K562 (cell line): ENCODE data around the gene PMM1. TPM values are rescaled to one million over a fixed set of nuclear protein-coding genes. Genes with fewer than 3 reads are reported as not detected.

Source experiments
- MYC ChIP-seq, 2 experiments: fragments of 250-450 bp in 1 of 2; sonication (Bioruptor Pico) in 1 of 2; IDR thresholded peaks; 2 replicates each; pipeline versions ENCODE4 v1.5.1 to v1.6.1; 2012 to 2021; ENCODE audit warnings: low read depth in 2 of 2, borderline replicate concordance in 1 of 2, improper control_type of control experiment in 1 of 2, low read length in 1 of 2, mild to moderate bottlenecking in 1 of 2, moderate library complexity in 1 of 2
- POLR2A ChIP-seq: fragments of 450-650 bp; conservative IDR thresholded peaks from 2 replicates; pipeline ENCODE4 v1.6.1; 2016
- RUNX1 ChIP-seq: sonication (generic); IDR thresholded peaks from 2 replicates; pipeline ENCODE4 v1.6.1; 2016; ENCODE audit warnings: antibody characterized with exemption, low read depth
- TAF15 ChIP-seq: fragments of 200-400 bp; formaldehyde crosslinking; IDR thresholded peaks from 2 replicates; pipeline ENCODE4 v1.6.1; 2017; ENCODE audit warnings: mild to moderate bottlenecking, low read depth, low read length, moderate library complexity
- ZBTB17 ChIP-seq: fragments of 450-650 bp; formaldehyde crosslinking; IDR thresholded peaks from 2 replicates; pipeline ENCODE4 v1.4.0; 2020; ENCODE audit warnings: mild to moderate bottlenecking
- ZNF253 ChIP-seq: fragments of 250-450 bp; sonication (Bioruptor Pico); conservative IDR thresholded peaks from 2 replicates; pipeline ENCODE4 v1.6.1; 2021; ENCODE audit warnings: mild to moderate bottlenecking
- polyA plus RNA-seq, 8 experiments: library from polyadenylated mRNA; depleted of rRNA in 4 of 8; stranded (reverse) in 5 of 8; unstranded in 3 of 8; fragments of >200 nt; fragmentation: Nextera tagmentation in 2 of 8; fragmentation: Illumina TruSeq in 1 of 8; extraction: Ambion mirVana in 2 of 8; extraction: Trizol in 1 of 8; gene quantifications; 2 replicates each; pipeline versions ENCODE4 v1.2.1 to v1.2.3, GENCODE V29; 2011 to 2014; ENCODE audit warnings: inconsistent platforms in 1 of 8, missing spikeins in 1 of 8
- total RNA-seq, 7 experiments: library from RNA; depleted of rRNA in 6 of 7; stranded (reverse); fragments of >200 nt in 6 of 7; fragmentation: Illumina TruSeq in 2 of 7; extraction: Trizol in 2 of 7; gene quantifications; 2 replicates each; pipeline versions ENCODE4 v1.2.1 to v1.2.3, GENCODE V29; 2011 to 2021; ENCODE audit warnings: low replicate concordance in 1 of 7
- TF ChIP-seq, protein P1 (sequence below): sonication (generic); formaldehyde crosslinking; IDR thresholded peaks from 2 replicates; pipeline ENCODE4 v1.8.1; 2023; ENCODE audit warnings: mild to moderate bottlenecking, missing genetic modification reagents
- TF ChIP-seq, protein P2 (sequence below): sonication (generic); formaldehyde crosslinking; IDR thresholded peaks from 2 replicates; pipeline ENCODE4 v1.8.0; 2022; ENCODE audit warnings: mild to moderate bottlenecking, low read depth, missing genetic modification reagents

PMM1 gene
- total and polyA plus RNA-seq, 9 of the 15 experiments (the other 6 are each of a cell fraction or from before 2014, with no cell fraction given) = 10.2 to 31.7 (median 20.3) TPM

DNA sequence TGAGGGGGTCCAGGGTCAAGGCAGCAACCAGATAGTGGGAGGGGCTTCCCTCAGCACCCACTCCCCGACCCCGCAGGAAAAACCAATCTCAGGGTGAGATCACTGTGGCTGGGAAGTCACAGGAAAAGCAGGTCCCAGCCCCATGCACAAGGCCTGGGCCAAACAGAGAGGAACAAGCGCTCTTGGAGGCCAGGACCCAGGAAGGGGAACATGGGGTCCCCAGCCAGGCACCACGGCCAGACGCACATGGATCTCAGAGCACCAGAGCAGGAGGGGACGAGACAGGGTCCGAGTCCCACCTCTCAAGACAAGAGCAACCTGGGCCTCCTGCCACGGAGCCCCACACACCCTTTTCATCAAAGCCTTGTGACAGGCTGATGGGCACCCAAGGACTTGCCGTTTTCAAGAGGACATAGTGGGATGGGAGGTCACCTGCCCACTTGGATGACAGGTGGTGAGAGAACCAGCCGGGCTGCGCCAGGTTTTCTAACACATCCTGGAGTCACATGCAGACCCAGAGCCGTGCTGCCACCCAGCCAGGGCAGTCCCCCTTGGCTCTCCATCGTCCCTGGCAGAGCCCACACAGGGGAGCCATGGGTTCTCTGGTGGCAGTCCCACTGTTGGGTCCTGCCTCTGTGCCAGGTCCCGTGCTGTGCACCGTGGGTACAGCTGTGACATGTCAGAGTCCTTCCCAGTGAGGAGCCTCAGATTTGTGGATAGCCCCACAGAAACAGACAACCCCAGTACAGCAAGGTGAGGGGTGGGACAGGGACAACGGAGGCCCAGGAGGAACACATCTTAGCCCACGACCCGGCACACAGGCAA lies 58.5 kb downstream of the PMM1 start (continued):
- TF ChIP-seq ZNF253 (CRISPR knock-in tag) (no peak), POLR2A (peak; percentile 15; the same call in 1 of the 2 replicates), RUNX1 (no peak), MYC (IDR thresholded peaks at IDR 0.05; ENCODE audit: low read depth, low read length) (no peak), MYC (CRISPR knock-in tag; IDR thresholded peaks at IDR 0.05; ENCODE audit: borderline replicate concordance, low read depth) (no peak), TAF15 (no peak), ZBTB17 (CRISPR knock-in tag) (no peak)
- TF ChIP-seq, protein P1, sequence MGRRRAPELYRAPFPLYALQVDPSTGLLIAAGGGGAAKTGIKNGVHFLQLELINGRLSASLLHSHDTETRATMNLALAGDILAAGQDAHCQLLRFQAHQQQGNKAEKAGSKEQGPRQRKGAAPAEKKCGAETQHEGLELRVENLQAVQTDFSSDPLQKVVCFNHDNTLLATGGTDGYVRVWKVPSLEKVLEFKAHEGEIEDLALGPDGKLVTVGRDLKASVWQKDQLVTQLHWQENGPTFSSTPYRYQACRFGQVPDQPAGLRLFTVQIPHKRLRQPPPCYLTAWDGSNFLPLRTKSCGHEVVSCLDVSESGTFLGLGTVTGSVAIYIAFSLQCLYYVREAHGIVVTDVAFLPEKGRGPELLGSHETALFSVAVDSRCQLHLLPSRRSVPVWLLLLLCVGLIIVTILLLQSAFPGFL = no peak
- TF ChIP-seq, protein P2, sequence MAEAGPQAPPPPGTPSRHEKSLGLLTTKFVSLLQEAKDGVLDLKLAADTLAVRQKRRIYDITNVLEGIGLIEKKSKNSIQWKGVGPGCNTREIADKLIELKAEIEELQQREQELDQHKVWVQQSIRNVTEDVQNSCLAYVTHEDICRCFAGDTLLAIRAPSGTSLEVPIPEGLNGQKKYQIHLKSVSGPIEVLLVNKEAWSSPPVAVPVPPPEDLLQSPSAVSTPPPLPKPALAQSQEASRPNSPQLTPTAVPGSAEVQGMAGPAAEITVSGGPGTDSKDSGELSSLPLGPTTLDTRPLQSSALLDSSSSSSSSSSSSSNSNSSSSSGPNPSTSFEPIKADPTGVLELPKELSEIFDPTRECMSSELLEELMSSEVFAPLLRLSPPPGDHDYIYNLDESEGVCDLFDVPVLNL (CRISPR knock-in tag) = no peak
